CD4-positive, alpha-beta T cell (primary cell): ENCODE measurements around the gene PUDP. TPM values are rescaled to one million over a fixed set of nuclear protein-coding genes. Genes with fewer than 3 reads are reported as not detected.

Source experiments
- ATAC-seq: fragments of 200-7000 bp; cut with Tn5 transposase; one replicate; pipeline ENCODE4 v1.10.0; 2022; ENCODE audit warnings: mild to moderate bottlenecking; ENCODE audit not compliant: poor library complexity
- CTCF ChIA-PET: fragments of 350-600 bp; sonication (Branson Sonifier 250); formaldehyde crosslinking; loops from one replicate; lab custom pipeline; 2021; ENCODE audit warnings: antibody characterized with exemption, inconsistent platforms; lab: Charles Lee
- POLR2A ChIA-PET: fragments of 350-600 bp; sonication (Branson Sonifier 250); formaldehyde crosslinking; loops from one replicate; lab custom pipeline; 2021; ENCODE audit warnings: antibody characterized with exemption, inconsistent platforms; lab: Charles Lee
- DNase-seq, 14 experiments: peaks; one replicate each; pipeline ENCODE4 v3.0.0-alpha.2; 2013 to 2020; ENCODE audit warnings: mixed read lengths in 2 of 14
- H3K27ac ChIP-seq, 2 donors: one replicate each; pipeline versions ENCODE4 v1.5.1 to v1.7.0; 2013; ENCODE audit warnings: low read length in 2 of 2, low read depth in 1 of 2, mild to moderate bottlenecking in 1 of 2
- H3K27me3 ChIP-seq, 2 experiments: 1 replicate in 1 of 2; 2 replicates in 1 of 2; pipeline versions ENCODE4 v1.6.1 to v1.7.0; 2013; ENCODE audit warnings: low read length in 2 of 2, control low read depth in 1 of 2, mild to moderate bottlenecking in 1 of 2, moderate library complexity in 1 of 2; ENCODE audit not compliant: insufficient read depth in 2 of 2, control insufficient read depth in 1 of 2
- H3K36me3 ChIP-seq: one replicate; pipeline ENCODE4 v1.6.1; 2013; ENCODE audit warnings: low read length, control low read depth; ENCODE audit not compliant: insufficient read depth
- H3K4me1 ChIP-seq: one replicate; pipeline ENCODE4 v1.6.1; 2013; ENCODE audit warnings: low read length, control low read depth; ENCODE audit not compliant: insufficient read depth
- H3K4me3 ChIP-seq: one replicate; pipeline ENCODE4 v1.5.1; 2013; ENCODE audit warnings: mild to moderate bottlenecking, low read length, moderate library complexity
- H3K9me3 ChIP-seq, 2 experiments: 1 replicate in 1 of 2; 2 replicates in 1 of 2; pipeline versions ENCODE4 v1.6.1 to v1.7.0; 2013; ENCODE audit warnings: low read length in 2 of 2, mild to moderate bottlenecking in 2 of 2, control low read depth in 1 of 2, moderate library complexity in 1 of 2; ENCODE audit not compliant: control insufficient read depth in 1 of 2, insufficient read depth in 1 of 2
- H3K27ac Mint-ChIP-seq: one replicate; pipeline ENCODE4 v1.8.0; 2020; ENCODE audit warnings: mixed read lengths
- H3K27me3 Mint-ChIP-seq: one replicate; pipeline ENCODE4 v1.8.0; 2021; ENCODE audit warnings: mixed read lengths
- H3K36me3 Mint-ChIP-seq: one replicate; pipeline ENCODE4 v1.8.0; 2021; ENCODE audit warnings: low read depth, mixed read lengths
- H3K4me1 Mint-ChIP-seq: one replicate; pipeline ENCODE4 v1.8.0; 2021; ENCODE audit warnings: low read depth, mixed read lengths
- H3K4me3 Mint-ChIP-seq: one replicate; pipeline ENCODE4 v1.8.0; 2020; ENCODE audit warnings: mild to moderate bottlenecking, mixed read lengths
- H3K9me3 Mint-ChIP-seq: one replicate; pipeline ENCODE4 v1.8.0; 2020; ENCODE audit warnings: mixed read lengths
- CTCF ChIP-seq: fragments of 200-600 bp; IDR thresholded peaks from one replicate; pipeline ENCODE4 v1.8.0; 2022; ENCODE audit warnings: antibody characterized with exemption, mild to moderate bottlenecking
- intact Hi-C, 2 experiments: fragments of 100-400 bp; cut with DNase I in 1 of 2; cut with micrococcal nuclease in 1 of 2; formaldehyde crosslinking; loops; one replicate each; pipeline versions ENCODE4 v1.15.1 to v1.9.0; 2023 to 2025; cut with DNase I, micrococcal nuclease
- total RNA-seq, 174 experiments: library from RNA in 2 of 174; stranded (reverse) in 2 of 174; gene quantifications; one replicate each; pipeline ENCODE4 v1.2.3 and lab custom pipeline; 2021 to 2026

The PUDP gene
- total RNA-seq, 2 experiments from 2014 or later: 3.2 to 3.5 TPM

DNA sequence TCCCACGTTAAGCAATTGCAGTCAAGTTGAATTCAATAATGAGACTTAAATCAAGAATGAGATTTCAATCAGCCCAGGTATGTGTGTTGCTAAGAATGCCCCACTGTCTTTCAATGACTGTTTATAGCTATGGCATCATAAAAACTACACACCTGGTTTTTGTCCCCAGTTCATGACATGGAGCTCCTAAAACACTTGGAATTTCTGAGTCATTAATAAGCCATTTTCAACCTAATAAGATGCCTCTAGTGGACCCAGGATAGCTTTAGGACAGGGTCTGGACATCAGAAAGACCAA, 73.1 kb downstream of the PUDP start:
- no peak overlapping the region for H3K27ac ChIP-seq
- peaks cover 9% of the 10 kb centered on the region for H3K4me1 ChIP-seq
- Mint-ChIP-seq H3K4me3 (no peak overlapping the region), H3K4me1 (peaks cover 17% of the 10 kb centered on the region), H3K9me3 (no peaks in the 10 kb centered on the region), H3K27ac (no peak overlapping the region), H3K27me3 (no peaks in the 10 kb centered on the region), H3K36me3 (peaks cover 8% of the 10 kb centered on the region)
- no peak for TF ChIP-seq CTCF
- intact Hi-C loops: no loop called here
- no peak for DNase-seq
- no peak overlapping the region for H3K4me3 ChIP-seq
- ChIA-PET POLR2A (interaction anchor here (1.0 to 1.1 kb wide), 2 partner anchors 9 to 12 kb away, joined by 3 to 4 read pairs; no protein-coding TSS in a partner anchor), CTCF (no interaction called here)
- H3K9me3 ChIP-seq: no peaks in the 10 kb centered on the region
- H3K27me3 ChIP-seq: no peaks in the 10 kb centered on the region
- no peak for ATAC-seq
- H3K36me3 ChIP-seq: peaks cover 15% of the 10 kb centered on the region

DNA sequence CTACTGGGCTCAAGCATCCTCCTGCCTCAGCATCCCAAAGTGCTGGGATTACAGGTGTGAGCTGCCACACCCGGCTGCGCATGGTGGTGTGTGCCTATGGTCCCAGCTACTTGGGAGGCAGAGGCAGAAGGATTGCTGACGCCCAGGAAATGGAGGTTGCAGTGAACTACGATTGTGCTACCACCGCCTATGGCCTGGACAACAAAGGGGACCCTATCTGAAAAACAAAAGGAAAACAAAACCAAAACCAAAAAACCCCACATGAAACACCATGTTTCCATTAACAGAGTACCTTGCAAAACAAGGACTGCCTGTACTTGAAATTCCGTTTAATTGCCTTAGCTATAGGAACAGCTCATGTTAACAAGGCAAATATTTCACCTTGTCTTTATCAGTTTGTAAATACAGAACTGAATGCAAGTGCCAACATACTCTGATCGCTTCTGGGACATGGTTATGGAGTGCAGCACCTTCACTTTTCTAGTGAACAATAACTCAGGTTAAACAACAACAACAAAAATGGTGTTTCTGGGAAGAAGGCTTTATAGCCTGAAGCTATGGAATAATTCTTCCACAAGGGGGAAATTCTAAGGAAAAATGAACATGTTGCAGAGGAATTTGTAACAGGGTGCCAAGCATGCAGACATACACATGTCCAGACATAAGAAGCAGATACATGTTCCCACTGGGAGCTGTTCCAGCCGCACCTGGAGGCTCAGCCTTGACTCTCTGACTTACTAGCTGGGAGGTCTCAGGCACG, 73.6 kb downstream of the PUDP start:
- no peak overlapping the region for H3K27ac ChIP-seq
- no peaks in the 10 kb centered on the region for H3K27me3 ChIP-seq
- peaks cover 22% of the 10 kb centered on the region for H3K4me1 Mint-ChIP-seq
- H3K27me3 Mint-ChIP-seq: no peaks in the 10 kb centered on the region
- H3K4me1 ChIP-seq: peaks cover 9% of the 10 kb centered on the region
- intact Hi-C loops: no loop called here
- H3K4me3 Mint-ChIP-seq: no peak overlapping the region
- POLR2A ChIA-PET: interaction anchor here (1.0 to 1.1 kb wide), 2 partner anchors 10 to 11 kb away, joined by 3 to 4 read pairs; no protein-coding TSS in a partner anchor
- no peak for TF ChIP-seq CTCF
- peaks cover 9% of the 10 kb centered on the region for H3K36me3 Mint-ChIP-seq
- no peaks in the 10 kb centered on the region for H3K9me3 ChIP-seq
- DNase-seq: peak in 1 of 14 experiments; percentile 22
- H3K4me3 ChIP-seq: no peak overlapping the region
- ATAC-seq: peak; percentile 17
- H3K9me3 Mint-ChIP-seq: no peaks in the 10 kb centered on the region
- H3K36me3 ChIP-seq: peaks cover 15% of the 10 kb centered on the region
- H3K27ac Mint-ChIP-seq: no peak overlapping the region
- CTCF ChIA-PET: no interaction called here

DNA sequence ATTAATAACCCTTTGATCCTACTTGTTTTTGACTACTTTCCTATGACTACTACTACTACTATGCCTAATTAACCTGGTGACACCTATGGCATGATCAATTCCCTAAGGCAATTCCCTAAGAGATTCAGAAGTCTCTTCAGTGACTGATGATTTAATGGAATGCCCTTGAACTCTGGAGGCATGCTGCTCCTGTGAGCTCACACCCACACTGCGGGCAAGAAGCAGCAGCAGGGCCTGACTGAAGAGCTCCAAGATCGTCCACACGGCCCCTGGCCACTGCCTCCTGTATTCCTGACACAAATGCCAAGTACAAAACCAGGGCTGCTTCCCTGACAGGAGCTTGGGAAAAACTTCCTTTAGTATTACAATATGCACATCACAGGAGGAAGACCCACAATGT, 74.6 kb downstream of the PUDP start:
- Mint-ChIP-seq H3K4me3 (no peak overlapping the region), H3K27me3 (no peaks in the 10 kb centered on the region), H3K36me3 (peaks cover 9% of the 10 kb centered on the region), H3K9me3 (no peaks in the 10 kb centered on the region), H3K27ac (no peak overlapping the region), H3K4me1 (peaks cover 32% of the 10 kb centered on the region)
- intact Hi-C loops: no loop called here
- Histone ChIP-seq H3K4me1 (peaks cover 17% of the 10 kb centered on the region), H3K36me3 (peaks cover 15% of the 10 kb centered on the region), H3K27me3 (no peaks in the 10 kb centered on the region), H3K27ac (no peak overlapping the region), H3K9me3 (no peaks in the 10 kb centered on the region), H3K4me3 (no peak overlapping the region)
- POLR2A ChIA-PET: no interaction called here
- DNase-seq (no peak), ATAC-seq (no peak)
- CTCF ChIA-PET: no interaction called here
- no peak for TF ChIP-seq CTCF
